GM18499 (cell line): Measurements from ENCODE around the gene LRP1B.

Source experiments
- ATAC-seq: cut with Tn5 transposase; IDR thresholded peaks from one replicate; pipeline ENCODE4 v1.9.1; 2021; ENCODE audit warnings: moderate number of reproducible peaks; ENCODE audit not compliant: insufficient read depth, unreplicated experiment

LRP1B gene

GRCh38 chr2:140624200-140624599, 1506.6 kb downstream of the LRP1B start:
- ATAC-seq = no peak

GRCh38 chr2:140621583-140622362, 1509.0 kb downstream of the LRP1B start:
- no peak for ATAC-seq

- peak; percentile 49 for ATAC-seq
Observed at GRCh38 chr2:140604788-140605187, 1526.0 kb downstream of the LRP1B start.

- ATAC-seq = no peak
Observed at GRCh38 chr2:140604096-140604495, 1526.7 kb downstream of the LRP1B start.

DNA sequence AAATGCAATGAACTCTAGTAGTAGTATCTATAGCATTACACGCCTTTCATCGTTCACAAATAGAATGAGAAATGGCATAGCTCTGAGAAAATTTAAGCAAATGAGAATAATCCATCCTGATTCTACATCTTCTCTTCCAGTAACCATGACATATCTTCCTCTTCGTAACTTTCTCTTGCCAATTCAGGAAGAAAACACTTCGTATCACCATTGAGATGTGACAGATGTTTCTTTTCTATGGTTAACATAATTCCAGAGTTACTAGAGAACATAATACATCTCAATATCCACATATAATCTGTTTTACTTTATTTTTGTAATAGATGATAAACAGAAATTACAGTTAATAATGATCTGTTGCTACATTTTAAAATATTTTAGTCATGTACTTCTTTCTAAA, 1527.4 kb downstream of the LRP1B start:
- no peak for ATAC-seq

- ATAC-seq = no peak
Observed at GRCh38 chr2:140601801-140602200, 1529.0 kb downstream of the LRP1B start.

GRCh38 chr2:140601342-140601741, 1529.5 kb downstream of the LRP1B start:
- ATAC-seq = no peak

DNA sequence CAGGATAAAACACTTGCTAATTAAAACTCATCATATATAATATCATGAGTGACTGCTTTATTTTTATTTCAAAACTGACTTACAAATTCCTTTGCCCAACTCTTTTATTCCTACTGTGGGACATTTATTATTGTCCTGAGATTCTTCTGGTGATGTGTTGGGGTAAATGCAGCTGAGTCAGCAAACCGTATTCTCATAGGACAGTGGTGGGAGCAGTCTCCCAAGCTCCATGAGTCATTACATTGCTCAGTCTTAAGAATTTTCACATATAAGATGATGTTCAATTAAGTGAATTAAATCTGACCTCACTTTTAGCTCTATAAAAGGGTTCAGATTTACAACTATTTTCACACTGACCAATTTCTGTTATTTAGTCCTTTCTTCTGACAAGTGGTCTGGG, 1530.7 kb downstream of the LRP1B start:
- ATAC-seq = no peak

- ATAC-seq = no peak
Observed at GRCh38 chr2:140597836-140598235, 1533.0 kb downstream of the LRP1B start.

GRCh38 chr2:140597205-140597604, 1533.6 kb downstream of the LRP1B start:
- ATAC-seq = no peak

DNA sequence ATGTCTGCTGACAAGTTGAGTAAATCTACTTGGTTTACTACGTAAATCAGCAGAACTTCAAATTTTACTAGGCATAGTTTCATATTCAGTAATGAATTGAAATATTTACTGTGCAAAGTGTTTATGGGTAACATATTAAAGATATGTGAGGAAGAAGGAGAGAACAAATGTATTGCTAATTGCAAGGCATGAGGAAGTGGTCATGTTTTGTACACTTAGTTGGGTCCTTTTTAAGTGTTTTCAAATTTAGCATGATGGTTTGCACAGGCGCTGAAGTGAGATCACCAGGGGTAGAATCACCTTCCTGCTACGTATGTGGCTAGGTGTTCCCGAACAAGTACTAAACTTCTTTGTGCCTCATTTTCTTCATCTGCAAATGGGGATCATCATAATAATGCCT, 1534.4 kb downstream of the LRP1B start:
- no peak for ATAC-seq

- no peak for ATAC-seq
Observed at GRCh38 chr2:140595107-140595506, 1535.7 kb downstream of the LRP1B start.

DNA sequence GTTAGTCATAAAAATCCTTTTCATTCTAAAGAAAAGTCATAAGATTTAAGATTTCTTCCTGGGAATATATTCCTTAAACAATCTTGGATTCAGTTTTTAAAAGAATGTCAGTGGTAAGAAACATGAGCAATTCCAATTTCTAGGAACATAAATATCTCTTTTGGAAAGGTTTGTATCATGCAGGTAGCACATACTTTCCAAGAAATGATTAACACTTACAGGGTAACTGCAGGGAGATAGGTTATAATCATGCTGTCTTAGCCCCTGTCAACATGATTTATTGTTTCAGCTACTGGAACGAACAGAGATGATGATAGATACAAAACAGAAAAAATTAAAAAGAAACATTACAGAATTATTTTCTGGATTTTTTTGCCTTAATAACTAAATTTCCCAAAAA, 1537.7 kb downstream of the LRP1B start:
- ATAC-seq = no peak

DNA sequence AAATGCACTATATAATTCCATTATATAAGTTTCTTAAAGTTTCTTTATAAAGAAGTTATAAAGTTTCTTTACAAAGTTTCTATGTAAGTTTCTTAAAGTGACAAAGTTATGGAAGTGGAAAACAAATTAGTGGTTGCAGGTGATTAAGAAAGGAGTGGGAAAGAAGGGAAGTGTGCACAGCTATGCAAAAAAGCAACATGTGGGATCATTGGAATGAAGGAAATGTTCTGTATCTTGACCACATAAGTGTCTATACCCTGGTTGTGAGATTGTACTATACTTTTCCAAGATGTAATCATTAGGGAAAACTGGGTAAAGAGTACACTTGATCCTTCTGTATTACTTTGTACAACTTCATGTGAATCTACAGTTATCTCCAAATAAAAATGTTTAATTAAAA, 1541.1 kb downstream of the LRP1B start:
- ATAC-seq = no peak

DNA sequence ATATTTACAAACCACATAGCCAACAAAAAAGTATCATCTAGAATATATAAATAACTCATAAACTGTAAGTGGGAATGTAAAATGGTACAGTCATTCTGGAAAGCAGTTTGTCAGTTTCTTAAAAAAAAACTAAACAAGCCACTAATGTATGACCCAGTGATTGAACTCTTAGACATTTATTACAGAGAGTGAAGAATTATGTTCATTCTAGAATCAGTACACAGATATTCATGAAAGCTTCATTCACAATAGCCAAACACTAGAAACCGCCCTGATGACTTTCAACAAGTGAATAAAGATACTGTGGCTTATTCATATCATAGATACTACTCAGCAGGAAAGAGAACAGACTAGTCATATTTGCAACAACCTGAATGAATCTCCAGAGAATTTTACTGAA, 1541.5 kb downstream of the LRP1B start:
- no peak for ATAC-seq

DNA sequence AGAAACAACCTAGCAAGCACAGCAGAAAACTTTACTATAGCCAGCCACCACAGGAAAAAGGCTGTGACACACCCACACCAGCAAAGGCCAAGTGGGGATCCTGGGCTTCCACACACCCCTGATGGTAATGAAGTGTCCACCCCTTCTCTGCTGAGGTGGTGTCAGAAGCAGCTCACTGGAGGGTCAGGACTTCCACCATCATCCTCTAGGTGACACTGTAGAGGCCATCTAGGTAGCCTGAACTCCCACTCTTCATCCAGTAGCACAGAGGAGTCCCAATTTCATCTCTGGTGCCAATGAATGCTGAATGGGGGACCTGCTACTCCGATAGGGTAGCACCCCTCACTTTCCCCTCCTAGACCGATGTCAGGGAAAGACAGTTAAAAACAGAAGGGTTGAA, 1544.4 kb downstream of the LRP1B start:
- ATAC-seq = peak; percentile 88

DNA sequence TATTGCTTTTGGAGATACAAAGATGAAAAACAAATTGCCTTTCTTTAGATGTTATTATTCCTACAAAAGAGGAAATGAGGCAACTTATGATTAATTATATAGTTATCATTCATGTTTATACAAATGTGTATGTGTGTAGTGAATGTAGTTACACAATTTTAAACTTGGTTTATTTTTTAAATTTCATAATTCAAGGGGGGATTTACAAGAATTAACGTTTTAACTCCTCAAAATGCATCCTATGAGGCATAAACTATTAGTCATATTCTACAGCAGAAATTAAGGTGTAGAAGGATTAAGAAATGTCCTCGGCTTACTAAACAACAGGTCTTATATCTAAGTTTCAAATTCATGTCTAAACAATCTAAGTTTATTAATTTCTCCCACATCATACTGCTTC, 1545.8 kb downstream of the LRP1B start:
- no peak for ATAC-seq

DNA sequence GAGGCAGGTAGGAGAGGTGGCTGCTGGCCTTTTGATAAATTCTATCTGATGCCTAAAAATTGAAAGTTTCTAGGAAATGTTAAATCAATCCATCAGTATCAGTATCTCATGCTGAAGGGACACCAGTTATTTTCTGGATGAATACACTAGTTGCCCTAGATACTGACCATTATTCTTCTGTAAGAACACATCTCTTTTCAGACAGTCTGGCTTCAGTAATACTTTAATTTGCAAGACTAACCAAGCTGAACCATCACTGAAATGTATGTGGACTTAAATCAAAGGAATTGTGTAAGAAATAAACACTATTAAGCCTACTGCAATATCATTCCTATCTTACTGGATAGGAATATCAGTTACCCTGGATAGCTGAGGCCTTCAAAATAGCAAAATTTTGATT, 1546.3 kb downstream of the LRP1B start:
- ATAC-seq = no peak

DNA sequence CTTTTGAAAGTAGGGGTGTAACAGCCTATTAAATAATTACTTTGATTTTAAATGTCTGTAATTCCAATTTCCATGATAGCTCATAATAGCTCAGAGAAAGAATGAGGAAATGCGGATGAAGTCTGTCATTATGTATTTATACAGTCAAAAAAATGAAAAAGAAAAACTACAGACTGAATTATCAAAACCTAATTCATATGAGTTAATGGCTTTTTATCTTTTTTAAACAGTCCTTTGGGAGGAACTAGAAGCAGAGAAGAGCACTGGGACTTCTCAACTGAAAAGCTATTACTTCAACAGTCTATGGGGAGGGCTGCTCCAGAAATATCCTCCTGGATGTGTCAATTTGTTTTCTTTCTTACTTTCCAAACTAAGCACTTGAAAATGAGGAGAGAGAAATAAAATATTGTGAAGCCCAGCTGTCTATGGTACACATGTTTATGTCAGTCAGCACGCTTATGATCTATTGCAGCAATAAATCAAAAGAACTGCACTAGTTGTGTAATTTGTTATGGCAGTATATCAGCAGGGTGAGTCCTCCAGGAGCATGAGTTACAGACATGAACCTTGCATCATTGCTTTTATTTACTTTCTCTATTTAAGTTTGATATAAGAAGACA, 1550.2 kb downstream of the LRP1B start:
- ATAC-seq = no peak

DNA sequence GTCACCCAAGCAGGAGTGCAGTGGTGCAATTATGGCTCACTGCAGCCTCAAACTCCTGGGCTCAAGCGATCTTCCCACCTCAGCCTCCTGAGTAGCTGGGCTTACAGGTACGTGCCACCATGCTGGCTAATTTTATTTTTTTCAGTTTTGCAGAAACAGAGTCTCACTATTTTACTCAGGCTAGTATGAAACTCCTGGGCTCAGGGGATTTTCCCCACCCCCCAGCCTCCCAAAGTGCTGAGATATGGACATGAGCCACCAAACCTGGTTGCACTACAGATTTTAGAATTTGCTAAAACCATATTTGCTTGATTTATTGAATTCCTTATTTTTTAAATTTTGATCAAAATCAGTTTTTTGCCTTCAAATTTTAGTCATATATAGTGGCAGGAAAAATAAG, 1553.4 kb downstream of the LRP1B start:
- ATAC-seq = no peak

DNA sequence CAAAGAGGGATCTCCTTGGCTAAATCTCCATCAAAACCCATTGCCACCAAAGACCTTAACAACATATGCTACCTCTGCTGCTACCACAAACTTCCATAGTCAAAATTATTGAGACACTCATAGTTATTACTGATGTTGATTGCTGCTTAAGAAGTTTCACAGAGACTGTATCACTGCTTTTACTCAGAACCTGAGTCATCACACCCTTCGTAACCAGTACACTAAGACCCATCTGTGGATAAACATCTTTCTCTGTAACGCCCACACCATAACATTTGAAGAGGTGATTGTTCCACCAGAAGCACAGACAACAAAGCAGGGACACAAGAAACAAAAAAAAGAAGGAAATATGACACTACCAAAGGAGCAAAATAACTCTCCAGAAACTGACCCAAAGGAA, 1563.1 kb downstream of the LRP1B start:
- no peak for ATAC-seq

DNA sequence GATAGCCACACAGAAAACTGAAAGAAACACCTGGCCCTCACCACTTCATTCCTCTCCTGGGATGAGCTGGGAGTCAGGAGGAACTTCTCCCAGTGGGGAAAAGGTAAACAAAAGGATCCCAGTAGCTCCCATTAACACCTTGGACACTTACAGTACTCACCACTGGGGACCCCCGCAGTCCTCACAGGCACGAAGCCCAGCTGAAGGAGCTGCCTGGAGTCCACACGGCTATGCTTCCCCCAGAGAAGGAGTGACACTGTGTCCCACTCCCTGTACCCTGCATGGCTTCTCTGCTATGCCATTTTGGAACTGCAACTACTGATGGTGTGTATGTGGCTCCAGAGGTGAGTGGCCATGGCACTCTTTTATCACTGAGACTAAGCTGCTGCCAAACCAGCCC, 1565.1 kb downstream of the LRP1B start:
- ATAC-seq = no peak
